MM.1S (cell line): ENCODE data around the gene FRMPD3.

Experiments
- DNase-seq: peaks from one replicate; pipeline ENCODE4 v3.0.0-alpha.2; 2015
- H2AFZ ChIP-seq: fragments of 300-600 bp; sonication (generic); 2 replicates; pipeline ENCODE4 v1.6.0; 2016; ENCODE audit warnings: antibody characterized with exemption, low read length
- H3F3A ChIP-seq: fragments of 300-600 bp; sonication (generic); 2 replicates; pipeline ENCODE4 v1.6.1; 2016; ENCODE audit warnings: mild to moderate bottlenecking, antibody characterized with exemption, low read length, moderate library complexity, mixed read lengths; ENCODE audit not compliant: insufficient read depth
- H3K27ac ChIP-seq: fragments of 300-600 bp; sonication (generic); 2 replicates; pipeline ENCODE4 v1.5.1; 2016; ENCODE audit warnings: mild to moderate bottlenecking, low read length
- H3K27me3 ChIP-seq: fragments of 300-600 bp; sonication (generic); replicated peaks from 2 replicates; pipeline ENCODE4 v1.6.0; 2016; ENCODE audit warnings: low read length; ENCODE audit not compliant: insufficient read depth
- H3K36me3 ChIP-seq: fragments of 300-600 bp; sonication (generic); replicated peaks from 2 replicates; pipeline ENCODE4 v1.6.1; 2016; ENCODE audit warnings: mild to moderate bottlenecking, low read length, mixed read lengths; ENCODE audit not compliant: insufficient read depth
- H3K4me1 ChIP-seq: fragments of 300-600 bp; sonication (generic); 2 replicates; pipeline ENCODE4 v1.6.1; 2016; ENCODE audit warnings: low read length, mixed read lengths
- H3K4me2 ChIP-seq: fragments of 300-600 bp; sonication (generic); 2 replicates; pipeline ENCODE4 v1.6.0; 2016; ENCODE audit warnings: low read depth, low read length
- H3K4me3 ChIP-seq: fragments of 300-600 bp; sonication (generic); 2 replicates; pipeline ENCODE4 v1.5.1; 2016; ENCODE audit warnings: low read length, mixed read lengths
- H3K79me2 ChIP-seq: fragments of 300-600 bp; sonication (generic); 2 replicates; pipeline ENCODE4 v1.6.1; 2016; ENCODE audit warnings: mixed run types, low read length, mixed read lengths
- H3K9ac ChIP-seq: fragments of 300-600 bp; sonication (generic); 2 replicates; pipeline ENCODE4 v1.6.1; 2016; ENCODE audit warnings: low read length, mixed read lengths
- H3K9me2 ChIP-seq: fragments of 300-600 bp; sonication (generic); replicated peaks from 2 replicates; pipeline ENCODE4 v1.6.1; 2016; ENCODE audit warnings: mild to moderate bottlenecking, low read length, mixed read lengths; ENCODE audit not compliant: insufficient read depth
- H3K9me3 ChIP-seq: fragments of 300-600 bp; sonication (generic); replicated peaks from 2 replicates; pipeline ENCODE4 v1.6.1; 2016; ENCODE audit warnings: mild to moderate bottlenecking, low read length, mixed read lengths; ENCODE audit not compliant: insufficient read depth
- H4K20me1 ChIP-seq: fragments of 300-600 bp; sonication (generic); 2 replicates; pipeline ENCODE4 v1.6.1; 2016; ENCODE audit warnings: mild to moderate bottlenecking, low read length, moderate library complexity, mixed read lengths; ENCODE audit not compliant: insufficient read depth
- CTCF ChIP-seq: fragments of 300-600 bp; sonication (generic); IDR thresholded peaks from 2 replicates; pipeline ENCODE4 v1.5.1; 2016; ENCODE audit warnings: antibody characterized with exemption, low read length, mixed read lengths
- EZH2 ChIP-seq: fragments of 300-600 bp; sonication (generic); optimal IDR thresholded peaks from 2 replicates; pipeline ENCODE3; 2017; ENCODE audit warnings: low read depth, mild to moderate bottlenecking, antibody characterized with exemption, low read length, mixed read lengths
- EZH2phosphoT487 ChIP-seq: fragments of 300-600 bp; sonication (generic); IDR thresholded peaks from 2 replicates; pipeline ENCODE4 v1.6.1; 2018; ENCODE audit warnings: antibody characterized with exemption, low read length

Gene FRMPD3

GRCh38 chrX:107465932-107466620, 16.6 kb downstream of the FRMPD3 start:
- no peaks in the 10 kb centered on the region for H3K4me1 ChIP-seq
- no peak overlapping the region for H2AFZ ChIP-seq
- H3F3A ChIP-seq = no peaks in the 10 kb centered on the region
- H3K9me2 ChIP-seq = no peaks in the 10 kb centered on the region
- no peaks in the 10 kb centered on the region for H3K9me3 ChIP-seq
- no peaks in the 10 kb centered on the region for H3K79me2 ChIP-seq
- no peak overlapping the region for H3K4me2 ChIP-seq
- no peaks in the 10 kb centered on the region for H4K20me1 ChIP-seq
- H3K36me3 ChIP-seq = no peaks in the 10 kb centered on the region
- no peak overlapping the region for H3K9ac ChIP-seq
- TF ChIP-seq EZH2 (no peak), CTCF (no peak), EZH2phosphoT487 (no peak)
- H3K27me3 ChIP-seq = no peaks in the 10 kb centered on the region
- DNase-seq = no peak
- H3K4me3 ChIP-seq = no peak overlapping the region
- H3K27ac ChIP-seq = no peak overlapping the region

DNA sequence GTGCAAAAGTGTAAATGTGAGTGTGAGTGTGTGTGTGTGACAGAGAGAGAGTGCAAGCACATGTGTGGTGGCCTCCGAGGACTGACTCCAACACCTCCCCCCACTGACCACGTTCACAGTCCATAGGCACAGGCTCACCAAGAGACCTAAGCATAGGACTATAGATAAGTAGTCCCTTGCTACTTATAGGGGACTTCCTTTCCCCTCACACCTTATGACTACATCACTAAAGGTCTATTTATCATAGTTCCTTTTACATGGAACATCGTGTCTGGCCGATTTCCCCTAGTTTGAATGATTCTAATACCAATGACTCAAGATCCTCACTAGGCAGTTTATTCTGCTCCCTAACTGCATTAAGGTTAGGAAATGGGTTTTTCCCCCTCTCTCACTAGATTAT, 17.8 kb downstream of the FRMPD3 start:
- DNase-seq = no peak
- no peaks in the 10 kb centered on the region for H3F3A ChIP-seq
- H2AFZ ChIP-seq = no peak overlapping the region
- H3K4me2 ChIP-seq = no peak overlapping the region
- TF ChIP-seq CTCF (no peak), EZH2phosphoT487 (no peak), EZH2 (no peak)
- H3K36me3 ChIP-seq = no peaks in the 10 kb centered on the region
- H3K79me2 ChIP-seq = no peaks in the 10 kb centered on the region
- H3K27ac ChIP-seq = no peak overlapping the region
- H3K4me1 ChIP-seq = no peaks in the 10 kb centered on the region
- H4K20me1 ChIP-seq = no peaks in the 10 kb centered on the region
- no peaks in the 10 kb centered on the region for H3K9me2 ChIP-seq
- no peak overlapping the region for H3K9ac ChIP-seq
- H3K4me3 ChIP-seq = no peak overlapping the region
- H3K9me3 ChIP-seq = no peaks in the 10 kb centered on the region
- H3K27me3 ChIP-seq = no peaks in the 10 kb centered on the region

DNA sequence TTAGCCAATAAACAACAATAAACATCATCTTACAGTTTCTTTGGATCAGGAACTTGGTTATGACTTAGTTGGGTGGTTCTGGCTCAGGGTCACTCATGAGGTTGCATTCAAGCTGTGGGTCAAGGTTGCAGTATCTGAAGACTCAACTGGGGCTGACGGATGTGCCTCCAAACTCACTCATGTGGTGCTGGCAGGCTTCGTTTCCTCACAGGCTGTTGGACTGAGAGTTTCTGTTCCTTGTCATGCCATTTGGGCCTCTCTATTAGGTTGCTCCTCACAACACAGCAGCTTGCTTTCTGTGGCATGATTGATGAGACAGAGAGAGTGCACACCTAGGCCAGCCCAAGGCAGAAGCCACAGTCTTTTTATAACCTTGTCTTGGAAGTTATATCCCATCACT, 20.7 kb downstream of the FRMPD3 start:
- Histone ChIP-seq H3K36me3 (no peaks in the 10 kb centered on the region), H3K27ac (no peak overlapping the region), H3K4me3 (no peak overlapping the region), H3K79me2 (no peaks in the 10 kb centered on the region), H3K27me3 (no peaks in the 10 kb centered on the region), H2AFZ (no peak overlapping the region), H3K4me1 (no peaks in the 10 kb centered on the region), H3K9me3 (no peaks in the 10 kb centered on the region), H3K4me2 (no peak overlapping the region), H3K9me2 (no peaks in the 10 kb centered on the region), H4K20me1 (no peaks in the 10 kb centered on the region), H3F3A (no peaks in the 10 kb centered on the region), H3K9ac (no peak overlapping the region)
- DNase-seq = no peak
- no peak for TF ChIP-seq EZH2phosphoT487
- no peak for TF ChIP-seq CTCF
- TF ChIP-seq EZH2 = no peak
